Glutamatergic neuron (in vitro differentiated cells): ENCODE measurements around the gene MYH13. TPM values are rescaled to one million over a fixed set of nuclear protein-coding genes. Genes with fewer than 3 reads are reported as not detected.

Experiments
- DNase-seq: peaks from one replicate; pipeline ENCODE4 v3.0.0; 2022
- H3K27ac Mint-ChIP-seq: one replicate; pipeline ENCODE4 v1.8.0; 2020; ENCODE audit warnings: mild to moderate bottlenecking, mixed read lengths, inconsistent platforms; ENCODE audit not compliant: unreplicated experiment
- H3K27me3 Mint-ChIP-seq: one replicate; pipeline ENCODE4 v1.8.0; 2020; ENCODE audit warnings: mild to moderate bottlenecking, moderate library complexity, mixed read lengths, inconsistent platforms; ENCODE audit not compliant: unreplicated experiment
- H3K36me3 Mint-ChIP-seq: one replicate; pipeline ENCODE4 v1.8.0; 2020; ENCODE audit warnings: mild to moderate bottlenecking, mixed read lengths, inconsistent platforms; ENCODE audit not compliant: unreplicated experiment
- H3K4me1 Mint-ChIP-seq: one replicate; pipeline ENCODE4 v1.8.0; 2020; ENCODE audit warnings: mild to moderate bottlenecking, low read depth, mixed read lengths, inconsistent platforms; ENCODE audit not compliant: unreplicated experiment
- H3K4me3 Mint-ChIP-seq: one replicate; pipeline ENCODE4 v1.8.0; 2020; ENCODE audit warnings: mild to moderate bottlenecking, mixed read lengths, inconsistent platforms; ENCODE audit not compliant: unreplicated experiment
- H3K9me3 Mint-ChIP-seq: one replicate; pipeline ENCODE4 v1.8.0; 2020; ENCODE audit warnings: mild to moderate bottlenecking, moderate library complexity, mixed read lengths, inconsistent platforms; ENCODE audit not compliant: unreplicated experiment
- CTCF ChIP-seq: fragments of 200-600 bp; sonication (generic); IDR thresholded peaks from one replicate; pipeline ENCODE4 v1.5.0; 2021; ENCODE audit not compliant: partially characterized antibody, unreplicated experiment
- total RNA-seq: library from RNA; stranded (reverse); fragmentation: NEBNext Ultra II Directional; extraction: Animal tissue kit (Norgen Biotek cat#: 25700); gene quantifications from one replicate; pipeline ENCODE4 v1.2.1, GENCODE V29; 2021; ENCODE audit not compliant: unreplicated experiment

MYH13 gene
- total RNA-seq, 1 donor from 2014 or later, result not detected

GRCh38 chr17:10352893-10353292 lies 19.9 kb downstream of the MYH13 start:
- no peak for DNase-seq
- Mint-ChIP-seq H3K27ac (no peak overlapping the region), H3K27me3 (no peaks in the 10 kb centered on the region), H3K4me3 (no peak overlapping the region), H3K4me1 (no peaks in the 10 kb centered on the region), H3K9me3 (no peaks in the 10 kb centered on the region), H3K36me3 (peaks cover 5% of the 10 kb centered on the region)
- TF ChIP-seq CTCF, result no peak

GRCh38 chr17:10349403-10349802 lies 23.4 kb downstream of the MYH13 start:
- H3K27me3 Mint-ChIP-seq, result no peaks in the 10 kb centered on the region
- H3K9me3 Mint-ChIP-seq, result no peaks in the 10 kb centered on the region
- no peak for DNase-seq
- H3K27ac Mint-ChIP-seq, result no peak overlapping the region
- no peaks in the 10 kb centered on the region for H3K36me3 Mint-ChIP-seq
- H3K4me3 Mint-ChIP-seq, result no peak overlapping the region
- no peaks in the 10 kb centered on the region for H3K4me1 Mint-ChIP-seq
- peak; percentile 32 for TF ChIP-seq CTCF

GRCh38 chr17:10344816-10345215 lies 28.0 kb downstream of the MYH13 start:
- H3K9me3 Mint-ChIP-seq, result no peaks in the 10 kb centered on the region
- DNase-seq, result no peak
- no peaks in the 10 kb centered on the region for H3K27me3 Mint-ChIP-seq
- H3K4me1 Mint-ChIP-seq, result no peaks in the 10 kb centered on the region
- no peaks in the 10 kb centered on the region for H3K36me3 Mint-ChIP-seq
- H3K4me3 Mint-ChIP-seq, result no peak overlapping the region
- H3K27ac Mint-ChIP-seq, result no peak overlapping the region
- no peak for TF ChIP-seq CTCF

- no peaks in the 10 kb centered on the region for H3K36me3 Mint-ChIP-seq
- TF ChIP-seq CTCF, result no peak
- no peak overlapping the region for H3K27ac Mint-ChIP-seq
- H3K4me1 Mint-ChIP-seq, result peaks cover 2% of the 10 kb centered on the region
- H3K4me3 Mint-ChIP-seq, result no peak overlapping the region
- H3K9me3 Mint-ChIP-seq, result peaks cover 4% of the 10 kb centered on the region
- no peak for DNase-seq
- peaks cover 2% of the 10 kb centered on the region for H3K27me3 Mint-ChIP-seq
Observed at GRCh38 chr17:10339051-10339450, 33.8 kb downstream of the MYH13 start.

- peaks cover 2% of the 10 kb centered on the region for H3K27me3 Mint-ChIP-seq
Observed at GRCh38 chr17:10337976-10338375, 34.8 kb downstream of the MYH13 start.

More at GRCh38 chr17:10337976-10338375, 34.8 kb downstream of the MYH13 start:
- Mint-ChIP-seq H3K9me3 (peaks cover 4% of the 10 kb centered on the region), H3K27ac (no peak overlapping the region), H3K36me3 (no peaks in the 10 kb centered on the region), H3K4me3 (no peak overlapping the region), H3K4me1 (peaks cover 2% of the 10 kb centered on the region)
- no peak for DNase-seq
- TF ChIP-seq CTCF, result no peak
